Ovary (tissue), 3 donors: ENCODE data around the gene KREMEN1.

Source experiments
- CTCF ChIP-seq, 3 donors: fragments of 450-650 bp in 2 of 3; fragments of 200-600 bp in 1 of 3; IDR thresholded peaks; one replicate each; pipeline versions ENCODE4 v1.5.1 to v1.8.0; 2016 to 2022; ENCODE audit warnings: antibody characterized with exemption in 3 of 3, mild to moderate bottlenecking in 1 of 3
- EP300 ChIP-seq: sonication (generic); formaldehyde crosslinking; IDR thresholded peaks from one replicate; pipeline ENCODE4 v1.6.1; 2017; ENCODE audit warnings: antibody characterized with exemption
- POLR2A ChIP-seq: fragments of 450-650 bp; IDR thresholded peaks from one replicate; pipeline ENCODE4 v1.6.1; 2017; ENCODE audit warnings: antibody characterized with exemption, mild to moderate bottlenecking, moderate library complexity
- donor health status: DM: no; HTN: no; CAD: no.

- TF ChIP-seq CTCF (IDR thresholded peaks at IDR 0.05): no peak
- no peak for TF ChIP-seq EP300
- no peak for TF ChIP-seq POLR2A
Measured at GRCh38 chr22:29089507-29089906, 16.7 kb downstream of the KREMEN1 start.
